NCI-H2196 (cell line): ENCODE data around the gene CLDN3.
"Not testable (repeated sequence)": the region's sequence is repeated elsewhere in the genome, so short reads cannot be mapped to it uniquely, and the experiment has no call there.

Experiments
- DNase-seq: peaks from one replicate; lab custom pipeline; 2025; ENCODE audit not compliant: unreplicated experiment; lab: John Stamatoyannopoulos, UW

Gene CLDN3

GRCh38 chr7:73737491-73738219 lies 32.4 kb downstream of the CLDN3 start:
- DNase-seq: no peak

DNA sequence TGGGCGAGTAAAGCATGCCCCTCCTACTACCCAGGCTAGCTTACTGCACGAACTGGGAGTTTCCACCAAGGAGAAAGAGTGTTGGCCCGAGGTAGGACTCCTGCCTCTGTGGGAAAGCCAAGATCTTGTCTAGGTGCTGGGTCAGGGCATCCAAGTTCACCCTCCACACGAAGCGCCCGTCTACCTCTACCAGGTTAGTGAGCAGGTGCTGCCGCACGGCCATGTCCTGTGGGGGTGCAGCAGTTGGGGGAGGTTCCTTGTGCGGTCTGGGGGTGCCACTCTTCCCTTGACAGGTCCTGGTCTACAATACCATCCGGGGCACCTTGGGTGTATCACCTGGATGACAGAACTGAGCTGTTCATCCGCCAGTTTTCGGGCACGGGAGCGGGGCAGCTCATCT lies 33.2 kb downstream of the CLDN3 start:
- no peak for DNase-seq

GRCh38 chr7:73735528-73735905 lies 34.6 kb downstream of the CLDN3 start:
- no peak for DNase-seq

DNA sequence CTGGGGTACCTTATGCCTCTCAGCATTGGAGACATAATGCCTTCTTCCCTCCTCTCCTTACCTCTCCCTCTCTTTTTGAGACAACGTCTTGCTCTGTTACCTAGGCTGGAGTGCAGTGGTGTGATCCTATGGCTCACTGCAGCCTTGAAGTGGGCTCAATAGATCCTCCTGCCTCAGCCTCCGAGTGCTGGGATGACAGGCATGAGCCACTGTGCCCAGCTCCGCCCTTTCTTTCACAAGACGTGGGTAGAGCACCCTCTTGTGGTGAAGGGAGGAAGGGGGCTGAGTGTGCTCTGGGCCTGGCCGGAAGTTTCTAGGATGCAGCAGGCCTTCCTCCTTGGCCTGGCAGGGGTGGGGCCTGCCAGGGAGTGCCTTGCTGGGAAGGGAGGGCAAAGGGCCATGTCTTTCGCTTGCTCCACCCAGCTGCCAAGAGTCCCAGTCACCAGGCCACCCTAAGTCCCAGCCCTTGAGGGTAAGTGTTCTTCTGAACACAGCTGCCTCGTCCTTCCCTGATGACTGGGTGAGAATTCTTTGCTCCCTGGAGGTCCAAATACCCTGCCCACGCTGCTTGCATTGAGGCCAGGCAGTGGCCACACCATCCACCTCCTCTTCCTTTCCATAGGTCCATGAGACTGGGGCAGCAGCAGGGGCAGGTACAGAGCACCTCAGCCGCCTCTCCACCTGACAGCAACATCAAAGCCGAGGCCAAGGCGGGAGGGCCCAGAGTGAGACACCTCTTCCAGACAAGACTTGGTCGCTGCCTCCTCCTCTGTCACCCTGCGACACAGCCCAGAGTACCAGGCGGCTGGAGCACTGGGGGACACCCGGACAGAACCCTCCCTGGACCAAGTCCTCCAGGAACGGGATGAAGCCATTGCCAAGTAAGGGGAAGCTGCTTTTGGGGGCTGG lies 35.2 kb downstream of the CLDN3 start:
- peak; percentile 97 for DNase-seq

DNA sequence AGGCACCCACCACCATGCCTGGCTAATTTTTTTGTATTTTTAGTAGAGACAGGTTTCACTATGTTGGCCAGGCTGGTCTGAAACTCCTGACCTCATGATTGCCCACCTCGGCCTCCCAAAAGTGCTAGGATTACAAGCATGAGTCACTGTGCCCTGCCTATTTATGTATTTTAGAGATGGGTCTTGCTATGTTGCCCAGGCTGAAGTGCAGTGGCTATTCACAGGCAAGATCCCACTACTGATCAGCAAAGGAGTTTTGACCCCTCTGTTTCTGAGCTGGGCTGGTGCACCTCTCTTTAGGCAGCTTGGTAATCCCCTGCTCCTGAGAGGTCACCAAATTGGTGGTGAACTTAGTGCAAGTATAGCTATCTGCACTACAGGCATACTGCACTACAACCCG lies 37.7 kb downstream of the CLDN3 start:
- no peak for DNase-seq

- no peak for DNase-seq
Observed at GRCh38 chr7:73730485-73730884, 39.6 kb downstream of the CLDN3 start.

DNA sequence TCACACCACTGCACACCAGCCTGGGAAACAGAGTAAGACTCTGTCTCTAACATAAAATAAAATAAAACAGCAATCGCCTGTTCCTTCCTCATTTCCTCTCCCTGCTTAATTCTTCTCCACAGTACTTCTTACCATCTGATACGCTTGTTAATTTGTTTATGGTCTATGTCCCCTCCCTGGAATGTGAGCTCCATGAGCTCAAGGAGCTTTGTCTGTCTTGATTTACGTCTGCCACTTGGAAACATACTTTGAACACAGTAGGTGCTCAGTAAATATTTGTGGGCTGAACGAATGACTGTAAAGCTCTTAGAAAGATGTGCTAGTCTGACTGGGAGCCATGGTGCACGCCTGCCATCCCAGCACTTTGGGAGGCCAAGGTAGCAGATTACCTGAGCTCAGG lies 41.5 kb downstream of the CLDN3 start:
- no peak for DNase-seq

- no peak for DNase-seq
Observed at GRCh38 chr7:73727952-73728351, 42.1 kb downstream of the CLDN3 start.

GRCh38 chr7:73726083-73726466 lies 44.0 kb downstream of the CLDN3 start:
- DNase-seq: no peak

DNA sequence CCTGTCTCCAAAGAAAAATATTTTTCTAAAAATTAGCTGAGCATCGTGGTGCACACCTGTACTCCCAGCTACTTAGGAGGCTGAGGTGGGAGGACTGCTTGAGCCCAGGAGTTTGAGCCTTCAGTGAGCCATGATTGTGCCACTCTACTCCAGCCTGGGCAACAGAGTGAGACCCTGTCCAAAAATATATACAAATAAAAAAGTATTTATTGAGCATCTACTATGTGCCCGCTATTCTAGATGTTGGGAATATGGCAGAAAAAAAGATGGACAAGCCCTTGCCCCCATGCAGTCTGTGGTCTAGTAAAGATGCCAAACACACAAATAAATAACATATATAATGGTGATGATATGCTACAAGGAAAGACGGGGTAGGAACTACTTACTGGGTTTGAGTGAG lies 46.3 kb downstream of the CLDN3 start:
- no peak for DNase-seq

DNA sequence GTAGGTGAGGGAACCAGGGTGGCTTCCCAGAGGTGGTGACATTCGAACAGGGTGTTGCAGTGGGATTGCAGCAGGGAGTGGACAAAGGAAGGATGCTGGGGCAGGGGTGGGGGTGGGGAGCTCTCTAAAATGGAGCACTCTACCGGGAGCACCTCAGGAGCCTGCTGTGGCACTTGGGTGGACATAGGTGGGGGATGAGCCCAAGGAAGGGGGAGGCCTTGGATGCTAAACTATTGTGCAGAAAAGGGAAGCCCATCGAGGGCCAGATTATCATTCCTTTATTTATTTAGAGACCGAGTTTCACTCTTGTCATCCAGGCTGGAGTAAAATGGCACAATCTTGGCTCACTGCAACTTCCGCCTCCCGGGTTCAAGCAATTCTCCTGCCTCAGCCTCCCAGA lies 47.3 kb downstream of the CLDN3 start:
- no peak for DNase-seq

DNA sequence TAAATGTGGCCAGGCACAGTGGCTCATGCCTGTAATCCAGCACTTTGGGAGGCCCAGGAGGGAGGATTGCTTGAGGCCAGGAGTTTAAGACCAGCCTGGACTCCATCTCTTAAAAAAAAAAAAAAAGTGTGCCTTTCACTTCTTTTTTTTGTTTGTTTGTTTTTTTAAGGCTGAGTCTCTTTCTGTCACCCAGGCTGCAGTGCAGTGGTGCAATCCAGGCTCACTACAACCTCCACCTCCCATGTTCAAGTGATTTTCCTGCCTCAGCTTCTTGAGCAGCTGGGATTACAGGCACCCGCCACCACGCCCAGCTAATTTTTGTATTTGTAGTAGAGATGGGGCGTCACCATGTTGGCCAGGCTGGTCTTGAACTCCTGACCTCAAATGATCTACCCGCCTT lies 47.9 kb downstream of the CLDN3 start:
- DNase-seq: not testable (repeated sequence)

DNA sequence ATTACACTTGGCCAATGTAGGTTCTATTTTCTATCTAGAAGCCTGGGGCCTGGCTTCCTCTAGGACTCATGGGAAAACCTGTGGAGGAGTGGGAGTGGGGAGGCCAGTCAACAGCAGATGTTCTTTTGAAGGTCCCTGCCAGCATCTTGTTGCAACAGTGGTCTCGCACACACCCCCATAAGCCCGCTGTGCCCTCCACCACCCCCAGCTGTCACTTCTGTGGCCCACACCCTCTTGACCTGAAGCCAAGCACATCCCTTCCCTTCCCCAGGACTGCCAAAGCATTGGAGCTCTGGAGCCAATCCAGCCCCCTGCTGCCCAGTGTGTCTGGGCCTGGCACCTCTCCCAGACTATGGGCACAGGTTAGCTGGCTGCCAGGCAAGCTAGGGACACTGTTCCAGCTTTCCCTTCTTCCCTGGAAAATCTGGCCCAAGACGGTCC lies 48.7 kb downstream of the CLDN3 start:
- DNase-seq: peak; percentile 86

DNA sequence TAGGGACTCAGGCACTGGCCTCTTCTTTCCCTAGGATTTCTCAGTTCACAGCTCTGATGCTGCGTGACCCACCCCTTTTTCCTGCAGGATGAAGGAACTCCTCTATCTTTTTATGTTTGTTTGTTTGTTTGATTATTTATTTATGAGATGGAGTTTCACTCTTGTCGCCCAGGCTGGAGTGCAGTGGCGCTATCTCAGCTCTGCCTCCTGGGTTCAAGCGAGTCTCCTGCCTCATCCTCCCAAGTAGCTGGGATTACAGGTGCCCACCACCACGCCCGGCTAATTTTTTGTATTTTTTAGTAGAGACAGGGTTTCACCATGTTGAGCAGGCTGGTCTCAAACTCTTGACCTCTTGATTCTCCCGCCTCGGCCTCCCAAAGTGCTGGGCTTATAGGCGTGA lies 49.6 kb downstream of the CLDN3 start:
- DNase-seq: not testable (repeated sequence)

DNA sequence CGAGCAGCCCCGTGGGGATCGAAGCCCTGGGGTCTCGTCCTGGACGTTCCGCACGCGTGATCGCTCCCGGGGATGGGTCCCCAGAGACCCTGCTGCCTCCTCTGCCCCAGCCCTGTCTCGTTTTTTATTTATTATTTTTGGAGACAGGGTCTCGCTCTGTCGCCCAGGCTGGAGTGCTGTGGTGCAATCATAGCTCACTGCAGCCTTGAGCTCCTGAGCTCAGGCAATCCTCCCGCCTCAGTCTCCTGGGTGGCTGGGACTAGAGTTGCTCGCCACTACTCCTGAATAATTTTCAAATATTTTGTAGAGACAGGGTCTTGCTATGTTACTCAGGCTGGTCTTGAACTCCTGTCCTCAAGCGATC lies 50.3 kb downstream of the CLDN3 start:
- DNase-seq: no peak
